Measurements from ENCODE around the gene U2AF1.
"Not testable (repeated sequence)": the region's sequence is repeated elsewhere in the genome, so short reads cannot be mapped to it uniquely, and the experiment has no call there.

The U2AF1 gene, protein sequence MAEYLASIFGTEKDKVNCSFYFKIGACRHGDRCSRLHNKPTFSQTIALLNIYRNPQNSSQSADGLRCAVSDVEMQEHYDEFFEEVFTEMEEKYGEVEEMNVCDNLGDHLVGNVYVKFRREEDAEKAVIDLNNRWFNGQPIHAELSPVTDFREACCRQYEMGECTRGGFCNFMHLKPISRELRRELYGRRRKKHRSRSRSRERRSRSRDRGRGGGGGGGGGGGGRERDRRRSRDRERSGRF

DNA sequence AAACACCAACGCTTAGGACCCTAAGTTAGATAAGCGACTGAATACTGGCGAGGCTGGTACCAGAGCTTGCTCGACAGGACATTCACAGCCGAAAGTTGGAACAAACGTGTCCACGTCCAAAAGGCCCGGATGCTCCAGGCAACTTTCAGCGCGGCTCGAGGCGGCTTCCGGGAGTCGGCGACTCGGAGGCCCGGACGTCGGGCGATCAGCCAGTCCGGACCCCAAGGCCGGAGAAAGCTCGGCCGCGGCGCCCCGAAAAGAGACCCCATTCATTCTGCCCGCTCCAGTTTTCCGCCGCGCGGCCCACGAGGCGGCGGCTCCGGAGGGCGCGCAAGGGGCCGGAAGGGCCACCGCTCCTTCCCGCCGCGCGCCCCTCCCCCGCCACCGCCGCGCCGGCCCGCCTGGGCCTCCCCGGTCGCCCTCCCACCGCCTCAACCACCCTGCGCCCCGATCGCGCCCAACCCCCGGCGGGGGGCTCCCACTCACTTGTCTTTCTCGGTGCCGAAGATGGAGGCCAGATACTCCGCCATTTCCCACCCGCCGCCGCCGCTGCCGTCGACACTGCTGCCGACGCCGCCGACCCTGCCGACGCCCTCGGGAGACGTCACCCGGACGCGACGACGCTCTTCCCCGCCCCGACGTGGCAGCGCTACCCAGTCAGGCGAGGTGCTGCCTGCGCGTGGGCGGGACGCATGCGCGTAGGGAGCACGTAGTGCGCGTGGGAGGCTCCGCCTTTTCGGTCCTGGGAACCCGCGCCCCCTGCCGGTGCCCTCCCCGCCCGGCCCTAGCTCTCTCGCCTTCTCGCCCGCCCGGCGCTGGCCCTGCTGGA, at the start of gene U2AF1:
Gene U2AF1, minus strand, starts transcription at position 606 of the 829 bp plus-strand sequence. Its CDS starts 76 bp downstream, at position 530.
- H3K4me3 ChIP-seq (ENCODE audit: low read depth, low read length); DNase-seq (ENCODE audit: low read depth): not testable (repeated sequence)

DNA sequence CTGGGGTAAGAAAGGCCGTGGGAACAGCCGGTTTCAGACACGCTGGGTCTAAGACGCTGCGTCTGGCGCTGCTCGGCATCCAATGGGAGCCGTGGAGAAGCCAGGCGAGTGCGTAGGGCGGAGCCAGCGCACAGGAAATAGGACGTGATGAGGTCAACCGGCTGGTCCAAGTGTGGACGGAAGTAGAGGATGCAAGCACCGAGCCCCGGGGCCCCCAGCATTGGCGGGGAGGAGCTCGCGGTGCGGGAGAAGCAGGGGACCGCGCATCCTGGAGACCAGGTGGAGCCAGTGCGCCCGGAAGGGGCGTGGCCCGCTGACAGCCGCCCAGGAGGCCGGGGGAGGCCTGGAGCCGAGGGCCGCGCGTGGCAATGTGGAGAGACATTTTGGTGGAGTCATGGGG, 46.2 kb upstream of the U2AF1 start:
- not testable (repeated sequence) for H3K4me3 ChIP-seq (ENCODE audit: low read depth, low read length); DNase-seq (ENCODE audit: low read depth)

DNA sequence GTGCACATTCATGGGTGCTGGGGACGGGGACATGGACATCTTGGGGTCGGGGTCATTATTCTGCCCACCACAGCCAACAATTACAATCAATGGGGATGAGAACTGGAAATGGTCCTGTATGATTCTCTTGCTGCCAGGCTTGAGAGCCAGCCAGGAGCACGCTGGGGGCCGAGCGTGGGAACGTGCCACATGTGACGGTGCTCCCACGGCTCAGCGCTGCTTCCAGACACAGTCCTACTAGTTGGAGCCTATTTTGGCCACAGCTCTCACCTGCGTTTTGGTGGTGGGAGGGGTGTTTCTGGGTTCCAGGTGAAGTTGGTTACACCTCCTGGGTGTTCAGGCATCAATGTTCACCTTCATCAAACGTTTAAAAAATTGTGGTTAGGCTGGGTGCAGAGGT, 42.0 kb upstream of the U2AF1 start:
- not testable (repeated sequence) for DNase-seq (ENCODE audit: low read depth)

DNA sequence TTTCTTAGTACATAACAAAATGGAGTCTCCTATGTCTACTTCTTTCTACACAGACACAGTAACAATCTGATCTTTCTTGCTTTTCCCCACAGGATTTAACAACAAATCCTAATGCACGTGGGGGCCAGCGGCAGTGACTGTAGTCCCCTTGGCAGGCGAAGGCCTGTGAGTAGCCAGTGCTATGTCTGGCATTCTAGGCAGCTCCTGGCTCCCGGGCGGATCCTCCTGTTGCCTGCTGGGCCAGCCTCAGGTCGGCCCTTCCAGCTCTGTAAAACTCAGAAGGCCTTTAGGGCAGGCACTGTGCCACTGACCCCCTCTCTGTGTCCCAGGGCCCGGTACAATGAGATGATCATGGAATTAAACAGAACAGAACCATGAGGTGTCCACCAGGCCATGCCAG, 40.6 kb upstream of the U2AF1 start:
- not testable (repeated sequence) for H3K4me3 ChIP-seq (ENCODE audit: low read depth, low read length); DNase-seq (ENCODE audit: low read depth)

More for the DNA sequence above, 42.0 kb upstream of the U2AF1 start:
- H3K4me3 ChIP-seq (ENCODE audit: low read depth, low read length) = not testable (repeated sequence)

DNA sequence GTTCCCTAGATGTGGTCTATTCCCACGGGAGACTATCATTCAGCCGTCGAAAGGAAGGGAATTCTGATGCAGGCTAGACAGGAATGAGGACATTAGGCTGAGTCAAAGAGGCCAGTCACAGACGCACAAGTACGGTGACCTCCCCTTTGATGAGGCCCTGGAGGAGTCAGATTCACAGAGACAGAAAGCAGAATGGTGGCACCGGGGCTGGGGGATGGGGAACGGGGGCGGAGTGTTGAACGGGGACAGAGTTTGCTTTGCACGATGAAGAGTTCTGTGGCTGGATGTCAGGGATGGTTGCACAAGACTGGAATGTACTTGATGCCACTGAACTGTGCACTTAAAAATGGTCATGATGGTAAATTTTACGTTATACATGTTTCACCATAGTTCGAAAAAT, 39.3 kb upstream of the U2AF1 start:
- H3K4me3 ChIP-seq (ENCODE audit: low read depth, low read length); DNase-seq (ENCODE audit: low read depth): not testable (repeated sequence)

DNA sequence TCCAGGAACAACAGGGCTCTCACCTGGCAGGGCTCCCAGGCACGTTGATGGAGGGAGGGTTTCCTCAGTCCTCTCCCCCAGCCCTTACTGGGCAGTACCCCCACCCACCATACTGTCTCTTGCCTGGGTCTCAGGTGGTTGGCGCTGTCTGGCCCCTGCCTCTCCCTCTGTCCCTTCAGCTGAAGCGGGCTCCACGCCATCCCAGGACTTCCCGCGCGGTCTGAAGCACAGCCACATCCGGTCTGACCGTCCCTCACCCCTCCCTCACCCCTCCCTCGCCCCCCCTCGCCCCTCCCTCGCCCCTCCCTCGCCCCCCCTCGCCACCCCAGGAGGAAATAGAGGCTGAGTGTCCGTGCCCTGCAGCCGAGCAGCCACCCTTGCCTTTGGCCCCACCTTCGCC, 34.0 kb upstream of the U2AF1 start:
- not testable (repeated sequence) for H3K4me3 ChIP-seq (ENCODE audit: low read depth, low read length); DNase-seq (ENCODE audit: low read depth)

DNA sequence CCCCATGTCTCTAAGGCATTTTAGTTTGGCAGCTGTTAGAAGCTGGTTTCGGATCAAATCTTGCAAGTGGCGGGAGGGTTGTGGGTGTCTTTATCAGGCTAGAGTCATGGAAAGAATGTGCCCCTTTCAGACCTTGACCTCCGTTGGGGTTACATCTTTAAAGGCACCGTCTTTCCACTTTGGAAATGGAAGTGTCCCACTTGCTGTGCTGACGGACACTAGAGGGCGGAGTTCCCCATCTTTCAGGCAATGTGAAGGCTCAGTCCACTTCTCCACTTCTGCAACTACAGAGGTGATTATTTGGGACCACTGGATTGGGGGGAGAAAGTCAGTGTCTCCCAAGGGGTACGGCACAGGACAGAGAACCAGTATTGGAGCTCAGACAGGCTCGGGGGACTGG, 31.6 kb upstream of the U2AF1 start:
- not testable (repeated sequence) for H3K4me3 ChIP-seq (ENCODE audit: low read depth, low read length); DNase-seq (ENCODE audit: low read depth)

DNA sequence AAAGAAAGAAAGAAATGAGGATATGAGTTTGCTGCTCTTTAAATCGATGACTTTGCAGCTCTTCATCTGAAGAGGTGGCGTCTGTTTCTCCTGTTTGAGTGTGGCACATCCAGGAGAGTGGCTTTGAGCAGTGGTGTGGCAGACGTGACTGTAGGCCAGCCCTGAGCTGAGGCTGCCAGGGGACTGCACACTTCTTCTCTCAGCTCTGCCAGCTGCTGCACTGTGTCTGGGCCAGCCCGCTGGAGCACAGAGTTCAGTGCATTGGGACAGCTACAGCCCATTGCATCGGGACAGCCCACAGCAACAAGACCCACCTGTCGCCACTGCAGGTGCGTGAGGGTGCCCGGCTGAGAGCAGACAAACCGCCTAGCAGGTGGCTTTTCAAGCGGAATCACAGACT, 27.1 kb upstream of the U2AF1 start:
- not testable (repeated sequence) for H3K4me3 ChIP-seq (ENCODE audit: low read depth, low read length); DNase-seq (ENCODE audit: low read depth)

DNA sequence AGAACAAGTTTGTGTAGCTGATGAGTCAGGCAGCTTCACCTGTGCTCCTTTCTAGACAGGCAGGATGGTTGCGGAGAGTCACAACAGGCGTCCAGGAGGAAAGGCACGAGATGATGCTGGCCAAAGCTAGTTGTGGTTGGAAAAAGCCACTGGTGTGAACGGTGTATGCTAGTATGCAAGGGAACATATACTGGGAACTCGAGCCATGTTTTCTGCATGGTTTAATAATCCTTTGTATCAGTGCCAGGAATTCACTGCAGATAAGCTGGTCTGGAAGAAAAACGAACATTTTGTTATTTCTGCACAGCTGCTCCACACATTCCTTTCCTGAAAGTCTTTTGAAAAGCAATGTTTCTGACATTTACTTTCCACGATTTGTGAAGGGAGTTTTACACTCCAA, 22.7 kb upstream of the U2AF1 start:
- not testable (repeated sequence) for DNase-seq (ENCODE audit: low read depth); H3K4me3 ChIP-seq (ENCODE audit: low read depth, low read length)

DNA sequence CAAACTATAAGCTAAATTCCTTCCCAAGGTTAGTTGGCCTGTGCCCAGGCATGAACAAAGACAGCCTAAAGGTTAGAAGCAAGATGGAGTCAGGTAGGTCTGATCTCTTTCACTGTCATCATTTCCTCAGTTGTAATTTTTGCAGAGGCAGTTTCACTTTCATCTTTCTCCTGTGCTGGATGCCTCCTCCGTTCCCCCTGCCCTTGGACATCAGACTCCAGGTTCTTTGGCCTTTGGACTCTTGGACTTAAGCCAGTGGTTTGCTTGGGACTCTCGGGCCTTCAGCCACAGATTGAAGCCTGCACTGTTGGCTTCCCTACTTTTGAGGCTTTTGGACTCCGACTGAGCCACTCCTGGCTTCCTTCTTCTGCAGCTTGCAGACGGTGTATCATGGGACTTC, 8.6 kb upstream of the U2AF1 start:
- H3K4me3 ChIP-seq (ENCODE audit: low read depth, low read length); DNase-seq (ENCODE audit: low read depth): not testable (repeated sequence)

DNA sequence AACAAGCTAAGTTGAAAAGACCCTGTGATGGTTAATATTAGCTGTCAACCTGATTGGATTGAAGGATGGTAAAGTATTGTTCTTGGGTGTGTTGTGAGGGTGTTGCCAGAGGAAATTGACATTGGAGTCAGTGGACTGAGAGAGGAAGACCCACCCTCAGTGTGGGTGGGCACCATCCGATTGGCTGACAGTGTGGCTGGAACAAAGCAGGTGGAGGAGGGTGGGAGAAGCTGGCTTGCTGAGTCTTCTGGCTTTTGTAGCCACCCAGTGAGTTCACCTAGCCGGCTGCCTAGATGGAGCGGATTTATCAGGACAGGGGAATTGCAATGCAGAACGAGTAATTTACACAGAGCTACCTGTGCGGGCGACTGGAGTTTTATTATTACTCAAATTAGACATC, 7.1 kb upstream of the U2AF1 start:
- H3K4me3 ChIP-seq (ENCODE audit: low read depth, low read length); DNase-seq (ENCODE audit: low read depth): not testable (repeated sequence)

DNA sequence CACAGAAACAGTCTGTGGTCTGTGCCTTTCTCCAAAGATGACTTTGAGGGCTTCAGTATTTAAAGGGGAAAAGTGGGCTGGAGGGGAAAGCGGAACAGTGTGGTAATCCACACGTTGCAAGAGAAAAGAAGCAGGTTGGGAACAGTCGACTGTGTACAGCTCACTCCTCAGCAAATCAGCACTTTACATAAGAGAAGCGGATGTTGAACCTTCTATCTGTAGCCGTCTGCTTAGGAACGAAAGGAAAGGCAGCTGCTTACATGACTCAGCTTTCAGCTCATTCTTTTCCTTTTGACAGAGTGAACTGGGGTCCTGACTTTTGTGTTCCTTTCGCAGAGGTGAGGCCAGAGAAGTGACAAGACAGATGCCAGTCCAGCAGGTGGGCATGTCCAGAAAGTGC, 1.6 kb upstream of the U2AF1 start:
- H3K4me3 ChIP-seq (ENCODE audit: low read depth, low read length); DNase-seq (ENCODE audit: low read depth): not testable (repeated sequence)

DNA sequence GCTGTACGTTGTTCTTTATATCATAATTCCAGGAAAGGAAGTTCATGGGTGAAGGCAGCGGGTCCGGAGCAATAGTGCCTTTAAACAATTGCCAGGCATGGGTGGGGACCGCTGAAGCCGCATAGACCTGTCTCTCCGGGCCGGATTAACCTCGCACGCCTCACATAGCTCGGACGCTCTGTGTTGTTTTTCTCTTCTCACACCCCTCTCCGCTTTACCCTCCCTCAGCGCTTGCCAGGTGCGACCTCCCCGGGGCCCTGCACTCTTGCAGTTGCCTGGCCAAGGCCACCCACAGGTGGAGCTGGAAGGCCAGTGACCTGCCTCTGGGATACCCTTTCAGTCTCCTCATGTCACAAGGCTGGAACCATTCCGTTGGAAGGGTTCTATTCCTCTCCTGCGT, 807 bp upstream of the U2AF1 start:
- not testable (repeated sequence) for H3K4me3 ChIP-seq (ENCODE audit: low read depth, low read length); DNase-seq (ENCODE audit: low read depth)

DNA sequence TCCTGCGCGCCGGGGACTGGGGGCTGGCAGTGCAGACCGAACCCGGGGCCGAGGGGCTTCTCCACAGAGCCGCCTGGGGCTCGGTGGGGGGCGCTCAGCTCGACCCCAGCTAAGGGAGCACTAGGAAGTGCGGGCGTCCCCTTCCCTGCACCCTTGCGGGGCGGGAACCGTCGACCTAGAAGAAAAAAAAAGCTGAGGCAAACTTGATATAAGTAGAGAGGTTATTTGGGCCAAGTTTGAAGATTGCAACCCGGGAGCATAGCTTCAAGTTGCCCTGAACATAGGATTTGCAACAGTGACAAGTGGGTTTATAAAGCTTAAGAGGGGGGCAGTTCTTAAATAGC, 396 bp upstream of the U2AF1 start:
- not testable (repeated sequence) for DNase-seq (ENCODE audit: low read depth)

DNA sequence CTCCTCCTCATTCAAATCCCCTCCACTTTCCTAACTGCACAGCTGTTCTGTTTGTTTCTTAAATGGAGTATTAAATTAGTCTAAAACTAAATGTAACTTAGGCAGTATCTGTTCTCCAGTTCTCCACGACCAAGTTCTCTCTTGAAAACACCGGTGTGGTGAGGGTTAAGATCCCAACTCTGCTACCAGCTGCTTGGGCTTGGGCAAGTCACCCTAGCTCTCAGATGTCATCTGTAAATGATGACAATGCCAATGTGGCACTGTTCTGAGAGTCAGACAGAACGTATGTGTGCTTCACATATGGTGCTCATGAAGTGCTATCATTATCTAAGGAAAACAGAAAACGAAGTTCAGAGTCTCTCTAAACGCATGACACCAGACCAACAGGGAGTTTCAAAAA, 2.7 kb downstream of the U2AF1 start:
- H3K4me3 ChIP-seq (ENCODE audit: low read depth, low read length); DNase-seq (ENCODE audit: low read depth): not testable (repeated sequence)

More for the DNA sequence above, 396 bp upstream of the U2AF1 start:
- not testable (repeated sequence) for H3K4me3 ChIP-seq (ENCODE audit: low read depth, low read length)

DNA sequence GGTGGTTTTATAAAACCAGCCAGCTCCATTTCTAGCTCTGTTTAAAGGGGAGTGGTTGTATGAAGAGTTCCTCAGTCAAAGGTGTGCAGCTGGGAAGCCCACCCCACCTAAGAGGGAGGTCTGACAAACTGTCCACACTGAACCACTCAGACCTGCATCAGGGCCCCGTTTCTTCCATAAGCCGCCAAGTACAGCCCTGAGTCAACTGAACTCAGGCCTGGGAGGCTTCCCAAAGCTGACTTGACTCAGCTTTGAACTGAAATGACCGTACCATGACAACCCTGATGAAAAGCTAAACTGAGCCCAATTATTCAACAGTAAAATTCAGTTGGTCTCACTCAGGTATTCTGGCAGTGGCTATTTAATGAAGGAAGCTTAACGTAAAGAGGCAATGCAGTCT, 5.1 kb downstream of the U2AF1 start:
- not testable (repeated sequence) for H3K4me3 ChIP-seq (ENCODE audit: low read depth, low read length); DNase-seq (ENCODE audit: low read depth)

DNA sequence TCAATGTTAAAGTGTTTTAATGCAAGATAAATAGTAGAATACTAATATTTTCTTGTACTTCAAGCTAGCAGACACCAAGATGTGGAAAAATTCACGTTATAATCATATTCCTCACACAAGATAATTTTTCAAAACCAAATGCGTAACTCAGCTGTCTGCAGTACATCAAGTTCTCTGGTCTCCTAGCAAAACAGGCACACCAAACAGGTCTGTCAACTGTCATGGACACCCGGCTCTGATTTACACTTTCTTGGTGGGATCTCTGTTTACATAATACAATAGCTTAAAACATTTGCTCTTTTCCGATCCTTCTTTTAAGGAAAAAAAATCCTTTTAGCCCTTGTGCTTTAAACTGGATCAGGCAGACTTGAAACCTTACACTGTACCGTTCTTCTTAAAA, 5.7 kb downstream of the U2AF1 start:
- not testable (repeated sequence) for H3K4me3 ChIP-seq (ENCODE audit: low read depth, low read length); DNase-seq (ENCODE audit: low read depth)

DNA sequence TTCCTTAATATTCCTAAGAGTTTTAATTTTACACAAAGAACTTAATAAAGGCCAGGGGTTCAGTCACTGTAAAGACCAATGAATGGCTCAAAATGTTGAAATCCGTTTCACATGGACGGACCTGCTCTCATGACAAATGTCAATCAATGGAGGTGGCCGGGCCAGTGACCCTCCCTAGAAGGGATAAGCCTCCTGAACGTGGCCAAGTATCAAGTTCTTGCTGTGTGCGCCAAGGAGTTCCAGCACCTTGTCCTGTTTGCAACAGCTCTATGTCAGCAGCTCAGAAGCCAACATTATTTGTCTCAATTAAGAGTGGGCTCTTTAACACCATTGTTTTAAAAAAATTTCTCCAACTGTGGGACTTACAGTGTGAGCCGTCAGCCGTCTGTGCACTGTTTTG, 6.4 kb downstream of the U2AF1 start:
- DNase-seq (ENCODE audit: low read depth); H3K4me3 ChIP-seq (ENCODE audit: low read depth, low read length): not testable (repeated sequence)

DNA sequence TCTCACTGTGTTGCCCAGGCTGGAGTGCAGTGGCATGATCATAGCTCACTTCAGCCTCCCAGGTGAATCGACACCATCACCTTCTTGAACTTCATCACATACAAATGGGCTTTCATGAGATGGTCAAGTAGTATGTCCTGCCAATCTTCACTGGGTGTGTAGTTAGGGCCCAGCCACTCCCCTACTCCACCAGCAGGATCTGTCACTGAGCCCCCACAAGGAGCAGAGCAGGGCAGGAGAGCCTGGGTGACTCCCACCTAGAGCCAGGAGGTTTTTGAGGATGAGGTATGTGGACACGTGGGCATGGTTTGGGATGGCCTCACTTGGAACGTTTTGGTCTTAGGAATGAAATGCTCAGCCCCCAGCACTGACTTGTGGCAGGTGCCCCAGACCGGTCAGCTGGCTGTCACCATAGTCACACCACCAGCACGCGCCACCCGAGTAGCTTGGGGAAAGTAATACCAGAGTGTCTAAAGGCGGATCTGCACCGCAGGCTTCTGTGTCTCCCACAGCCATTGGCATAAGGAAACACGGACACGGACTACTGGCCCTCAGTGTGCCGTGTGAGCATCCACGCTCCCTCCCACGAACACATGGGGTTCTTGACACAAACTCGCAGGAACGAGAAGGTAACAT, 15.3 kb downstream of the U2AF1 start:
- H3K4me3 ChIP-seq (ENCODE audit: low read depth, low read length); DNase-seq (ENCODE audit: low read depth): not testable (repeated sequence)

DNA sequence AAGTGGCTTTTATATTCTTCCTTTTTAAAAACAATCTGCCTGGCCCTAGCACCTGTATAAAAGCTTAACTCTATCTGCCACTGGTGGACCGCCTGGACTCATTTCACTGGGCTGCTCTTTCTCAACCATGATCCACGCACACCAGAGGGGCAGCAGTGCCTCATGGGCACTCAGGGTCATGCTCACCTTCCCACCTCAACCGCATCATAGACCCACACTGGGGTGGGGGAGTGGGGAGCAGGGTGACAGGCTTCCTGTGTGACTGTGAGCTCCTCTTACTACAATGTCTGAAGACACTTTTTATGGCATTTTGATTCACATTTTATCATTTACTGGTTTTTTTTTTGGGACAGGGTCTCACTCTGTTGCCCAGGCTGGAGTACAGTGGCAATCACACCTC, 16.4 kb downstream of the U2AF1 start:
- H3K4me3 ChIP-seq (ENCODE audit: low read depth, low read length); DNase-seq (ENCODE audit: low read depth): not testable (repeated sequence)

All from GM12865 (cell line).